ENCODE results near the gene L1TD1.

- no peak for TF ChIP-seq CTCF (IDR thresholded peaks at IDR 0.05)
- no peak for TF ChIP-seq POLR2A (IDR thresholded peaks at IDR 0.05)
Measured at GRCh38 chr1:62230718-62231117, 36.1 kb downstream of the L1TD1 start.

All from adrenal gland (tissue), 5 donors.